Fibroblast of lung (primary cell): Measurements from ENCODE around the gene CCL17. TPM values are rescaled to one million over a fixed set of nuclear protein-coding genes. Genes with fewer than 3 reads are reported as not detected.

Source experiments
- DNase-seq, 2 donors: peaks; one replicate each; pipeline versions ENCODE4 v3.0.0 to v3.0.0-alpha.2; 2010; ENCODE audit warnings: low read depth in 2 of 2
- H2AFZ ChIP-seq: 2 replicates; pipeline ENCODE4 v1.5.1; 2012; ENCODE audit warnings: low read length, control low read depth, inconsistent platforms
- H3K27ac ChIP-seq: 2 replicates; pipeline ENCODE4 v1.5.1; 2011; ENCODE audit warnings: low read length, control low read depth; ENCODE audit not compliant: insufficient read depth
- H3K27me3 ChIP-seq: 2 replicates; pipeline ENCODE4 v1.5.1; 2011; ENCODE audit warnings: mild to moderate bottlenecking, low read length; ENCODE audit not compliant: control insufficient read depth, insufficient read depth
- H3K36me3 ChIP-seq: 2 replicates; pipeline ENCODE4 v1.5.1; 2011; ENCODE audit warnings: low read length; ENCODE audit not compliant: control insufficient read depth, insufficient read depth
- H3K4me1 ChIP-seq: 2 replicates; pipeline ENCODE4 v1.5.1; 2011; ENCODE audit warnings: low read length; ENCODE audit not compliant: control insufficient read depth, insufficient read depth; ENCODE audit errors: extremely low read depth
- H3K4me2 ChIP-seq: 2 replicates; pipeline ENCODE4 v1.5.1; 2011; ENCODE audit warnings: low read length, control low read depth; ENCODE audit not compliant: insufficient read depth; ENCODE audit errors: extremely low read depth
- H3K4me3 ChIP-seq, 4 experiments: fragments of 200-600 bp in 1 of 4; sonication (generic) in 1 of 4; replicated peaks in 1 of 4; 2 replicates each; pipeline ENCODE4 v1.5.1; 2011 to 2016; ENCODE audit warnings: low read length in 4 of 4, low read depth in 3 of 4, mild to moderate bottlenecking in 3 of 4, control low read depth in 2 of 4, inconsistent platforms in 1 of 4, mixed read lengths in 1 of 4; ENCODE audit not compliant: insufficient read depth in 1 of 4; ENCODE audit errors: control extremely low read depth in 1 of 4
- H3K79me2 ChIP-seq: 2 replicates; pipeline ENCODE4 v1.5.1; 2012; ENCODE audit warnings: mild to moderate bottlenecking, low read length, inconsistent platforms; ENCODE audit not compliant: control insufficient read depth, insufficient read depth
- H3K9ac ChIP-seq: 2 replicates; pipeline ENCODE4 v1.5.1; 2011; ENCODE audit warnings: mild to moderate bottlenecking, low read length, control low read depth; ENCODE audit not compliant: insufficient read depth
- H3K9me3 ChIP-seq: 2 replicates; pipeline ENCODE4 v1.5.1; 2012; ENCODE audit warnings: low read depth, low read length; ENCODE audit not compliant: control insufficient read depth, insufficient read depth
- H4K20me1 ChIP-seq: 2 replicates; pipeline ENCODE4 v1.5.1; 2011; ENCODE audit warnings: low read length; ENCODE audit not compliant: control insufficient read depth, insufficient read depth; ENCODE audit errors: extremely low read depth
- EZH2 ChIP-seq: IDR thresholded peaks from 2 replicates; pipeline ENCODE4 v1.5.1; 2012; ENCODE audit warnings: low read length, control low read depth, mild to moderate bottlenecking; ENCODE audit errors: missing control alignments
- polyA plus RNA-seq, 2 donors: library from polyadenylated mRNA; depleted of rRNA in 1 of 2; stranded (reverse) in 1 of 2; unstranded in 1 of 2; fragments of >200 nt; gene quantifications; 2 replicates each; pipeline ENCODE4 v1.2.1, GENCODE V29; 2011 to 2012; ENCODE audit warnings: missing spikeins in 1 of 2
- total RNA-seq: library from RNA; depleted of rRNA; stranded (reverse); fragments of >200 nt; gene quantifications from 2 replicates; pipeline ENCODE4 v1.2.1, GENCODE V29; 2014
- TF ChIP-seq, protein P1 (sequence below), 2 donors: IDR thresholded peaks in 1 of 2; conservative IDR thresholded peaks in 1 of 2; 1 replicate in 1 of 2; 2 replicates in 1 of 2; pipeline ENCODE4 v1.5.1; 2011 to 2012; ENCODE audit warnings: low read length in 2 of 2, control low read depth in 1 of 2, inconsistent platforms in 1 of 2, low read depth in 1 of 2, mild to moderate bottlenecking in 1 of 2

Gene CCL17
- total and polyA plus RNA-seq, 2 donors (not counting 1 experiment from before 2014, with no cell fraction given), result not detected

DNA sequence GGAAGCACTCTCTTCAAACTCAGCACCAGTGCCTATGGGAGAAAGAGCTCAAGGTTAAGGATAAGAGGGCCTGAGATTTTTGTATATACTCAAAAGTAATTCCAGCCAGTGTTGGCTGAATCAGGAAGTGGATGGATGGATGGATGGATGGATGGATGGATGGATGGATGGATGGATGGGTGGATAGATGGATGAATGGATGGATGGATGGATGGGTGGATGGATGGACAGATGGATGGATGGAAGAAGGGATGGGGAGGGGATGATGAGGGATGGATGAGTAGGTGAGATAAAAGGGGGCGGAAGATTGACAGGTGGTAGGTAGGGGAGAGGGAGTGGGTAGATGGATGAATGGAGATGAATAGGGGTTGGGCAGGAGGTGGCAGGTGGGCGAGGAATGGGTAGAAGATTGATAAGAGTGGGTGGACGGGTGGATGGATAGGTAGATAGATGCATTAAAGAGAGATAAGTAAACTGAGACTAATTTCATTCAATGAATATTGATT lies 28.2 kb upstream of the CCL17 start:
- Histone ChIP-seq H3K79me2 (no peaks in the 10 kb centered on the region), H4K20me1 (no peaks in the 10 kb centered on the region), H3K36me3 (no peaks in the 10 kb centered on the region), H3K4me1 (no peaks in the 10 kb centered on the region), H3K9me3 (no peaks in the 10 kb centered on the region), H3K27ac (no peak overlapping the region), H3K27me3 (peaks cover 14% of the 10 kb centered on the region), H3K4me2 (no peak overlapping the region), H3K4me3 (no peak overlapping the region), H2AFZ (no peak overlapping the region), H3K9ac (no peak overlapping the region)
- DNase-seq, result no peak
- TF ChIP-seq, protein P1, sequence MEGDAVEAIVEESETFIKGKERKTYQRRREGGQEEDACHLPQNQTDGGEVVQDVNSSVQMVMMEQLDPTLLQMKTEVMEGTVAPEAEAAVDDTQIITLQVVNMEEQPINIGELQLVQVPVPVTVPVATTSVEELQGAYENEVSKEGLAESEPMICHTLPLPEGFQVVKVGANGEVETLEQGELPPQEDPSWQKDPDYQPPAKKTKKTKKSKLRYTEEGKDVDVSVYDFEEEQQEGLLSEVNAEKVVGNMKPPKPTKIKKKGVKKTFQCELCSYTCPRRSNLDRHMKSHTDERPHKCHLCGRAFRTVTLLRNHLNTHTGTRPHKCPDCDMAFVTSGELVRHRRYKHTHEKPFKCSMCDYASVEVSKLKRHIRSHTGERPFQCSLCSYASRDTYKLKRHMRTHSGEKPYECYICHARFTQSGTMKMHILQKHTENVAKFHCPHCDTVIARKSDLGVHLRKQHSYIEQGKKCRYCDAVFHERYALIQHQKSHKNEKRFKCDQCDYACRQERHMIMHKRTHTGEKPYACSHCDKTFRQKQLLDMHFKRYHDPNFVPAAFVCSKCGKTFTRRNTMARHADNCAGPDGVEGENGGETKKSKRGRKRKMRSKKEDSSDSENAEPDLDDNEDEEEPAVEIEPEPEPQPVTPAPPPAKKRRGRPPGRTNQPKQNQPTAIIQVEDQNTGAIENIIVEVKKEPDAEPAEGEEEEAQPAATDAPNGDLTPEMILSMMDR (conservative IDR thresholded peaks at IDR 0.05 in 1 of 2, IDR thresholded peaks at IDR 0.05 in 1 of 2; ENCODE audit: low read depth in 1 of 2, low read length in 2 of 2), result no peak
- no peak for TF ChIP-seq EZH2

DNA sequence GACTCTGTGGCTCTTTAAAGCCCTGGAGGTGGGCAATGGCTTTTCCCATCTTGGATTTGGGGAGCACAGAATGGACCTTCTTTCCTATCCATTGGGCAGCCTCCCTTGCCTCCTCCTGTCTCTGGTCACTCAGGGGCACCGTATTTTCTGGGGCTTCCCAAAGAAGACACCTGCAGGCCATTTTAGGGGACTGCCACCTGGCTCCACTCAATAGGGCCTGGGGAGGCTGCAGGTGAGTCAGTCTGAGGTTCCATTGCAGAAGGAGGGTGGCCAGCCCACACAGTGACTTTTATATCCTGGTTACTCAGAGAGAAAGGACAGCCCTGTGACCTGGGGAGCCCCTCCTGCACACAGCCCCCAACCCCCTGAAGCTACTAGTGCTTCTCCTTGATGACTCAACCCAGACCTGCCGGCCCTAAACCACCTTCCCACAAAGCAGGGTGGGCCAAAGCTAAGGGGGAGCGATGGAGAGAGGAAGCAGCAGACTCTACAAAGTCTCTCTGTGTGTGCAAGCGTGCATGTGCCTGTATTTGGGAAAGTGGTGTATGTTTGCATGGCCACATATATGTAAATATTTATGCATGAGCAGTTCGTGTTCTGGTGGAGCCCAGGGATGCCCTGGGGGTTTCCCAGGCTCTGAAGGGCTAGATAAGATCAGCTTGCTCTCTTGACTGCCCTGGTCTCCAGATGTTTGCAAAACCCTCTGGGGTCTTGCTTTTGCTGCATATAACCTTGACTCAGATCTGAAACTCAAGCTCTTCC lies 27.3 kb upstream of the CCL17 start:
- Histone ChIP-seq H3K27me3 (peaks cover 12% of the 10 kb centered on the region), H2AFZ (no peak overlapping the region), H3K4me2 (no peak overlapping the region), H3K9me3 (no peaks in the 10 kb centered on the region), H3K27ac (no peak overlapping the region), H3K4me3 (no peak overlapping the region), H3K79me2 (no peaks in the 10 kb centered on the region), H4K20me1 (no peaks in the 10 kb centered on the region), H3K4me1 (no peaks in the 10 kb centered on the region), H3K36me3 (no peaks in the 10 kb centered on the region), H3K9ac (no peak overlapping the region)
- no peak for TF ChIP-seq EZH2
- TF ChIP-seq, protein P1 (conservative IDR thresholded peaks at IDR 0.05 in 1 of 2, IDR thresholded peaks at IDR 0.05 in 1 of 2; ENCODE audit: low read depth in 1 of 2, low read length in 2 of 2), result no peak
- DNase-seq, result no peak

DNA sequence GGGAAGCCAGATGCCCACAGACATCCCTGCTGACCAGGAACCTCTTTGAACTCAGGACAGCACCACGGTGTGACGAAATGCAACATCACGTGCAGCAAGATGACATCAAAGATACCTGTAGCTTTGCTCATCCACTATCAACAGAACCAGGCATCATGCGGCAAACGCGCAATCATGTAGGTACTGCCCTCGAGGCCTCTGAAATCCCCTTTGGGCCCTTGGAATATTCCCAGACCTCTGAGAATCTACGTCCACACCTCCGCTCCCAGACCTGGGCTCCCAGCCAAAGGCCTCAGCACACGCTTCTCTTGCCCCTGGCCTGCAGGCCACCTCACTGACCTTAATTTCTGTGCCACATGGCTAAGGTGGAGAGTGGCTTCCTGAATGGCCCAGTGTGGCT lies 25.0 kb upstream of the CCL17 start:
- H4K20me1 ChIP-seq, result no peaks in the 10 kb centered on the region
- H3K79me2 ChIP-seq, result no peaks in the 10 kb centered on the region
- H3K27me3 ChIP-seq, result no peaks in the 10 kb centered on the region
- no peak overlapping the region for H3K27ac ChIP-seq
- no peak overlapping the region for H3K4me2 ChIP-seq
- H2AFZ ChIP-seq, result no peak overlapping the region
- no peak for DNase-seq
- no peak overlapping the region for H3K9ac ChIP-seq
- H3K9me3 ChIP-seq, result no peaks in the 10 kb centered on the region
- H3K36me3 ChIP-seq, result no peaks in the 10 kb centered on the region
- no peaks in the 10 kb centered on the region for H3K4me1 ChIP-seq
- no peak overlapping the region for H3K4me3 ChIP-seq
- TF ChIP-seq, protein P1 (conservative IDR thresholded peaks at IDR 0.05 in 1 of 2, IDR thresholded peaks at IDR 0.05 in 1 of 2; ENCODE audit: low read depth in 1 of 2, low read length in 2 of 2), result no peak
- TF ChIP-seq EZH2, result no peak
